Fibroblast of pulmonary artery (primary cell): ENCODE measurements around the gene FANCC.

ENCODE experiments used
- DNase-seq: peaks from one replicate; pipeline ENCODE4 v3.0.0-alpha.2; 2010; ENCODE audit warnings: low read depth
- H3K4me3 ChIP-seq: replicated peaks from 2 replicates; pipeline ENCODE4 v1.5.1; 2011; ENCODE audit warnings: low read depth, mild to moderate bottlenecking, control low read depth, low read length, moderate library complexity
- CTCF ChIP-seq: IDR thresholded peaks from 2 replicates; pipeline ENCODE4 v1.5.1; 2011; ENCODE audit warnings: mild to moderate bottlenecking, control low read depth, low read length, inconsistent platforms; ENCODE audit errors: missing control alignments

FANCC gene

GRCh38 chr9:95061916-95062595, 255.5 kb downstream of the FANCC start:
- no peak for TF ChIP-seq CTCF
- no peak for DNase-seq
- H3K4me3 ChIP-seq: no peak overlapping the region

DNA sequence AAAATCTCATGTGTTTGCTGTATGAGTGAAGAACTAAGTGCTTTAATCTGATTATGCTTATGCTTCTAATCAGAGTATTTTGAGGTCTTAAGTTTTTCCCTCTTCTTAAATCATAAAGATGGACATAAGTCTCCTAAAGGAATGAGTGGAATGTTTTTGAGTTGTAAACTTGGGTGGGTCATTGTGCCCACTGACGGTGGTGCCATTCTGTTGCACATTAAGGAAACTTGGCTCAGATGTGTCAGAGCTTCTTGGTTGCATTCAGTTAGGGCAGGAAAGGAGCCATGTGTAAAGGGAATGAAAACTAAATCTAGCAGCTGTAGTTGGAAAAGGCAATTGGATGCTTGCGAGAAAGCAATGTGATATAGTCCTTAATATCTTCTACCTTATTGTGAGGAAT, 256.6 kb downstream of the FANCC start:
- DNase-seq: no peak
- no peak overlapping the region for H3K4me3 ChIP-seq
- no peak for TF ChIP-seq CTCF

DNA sequence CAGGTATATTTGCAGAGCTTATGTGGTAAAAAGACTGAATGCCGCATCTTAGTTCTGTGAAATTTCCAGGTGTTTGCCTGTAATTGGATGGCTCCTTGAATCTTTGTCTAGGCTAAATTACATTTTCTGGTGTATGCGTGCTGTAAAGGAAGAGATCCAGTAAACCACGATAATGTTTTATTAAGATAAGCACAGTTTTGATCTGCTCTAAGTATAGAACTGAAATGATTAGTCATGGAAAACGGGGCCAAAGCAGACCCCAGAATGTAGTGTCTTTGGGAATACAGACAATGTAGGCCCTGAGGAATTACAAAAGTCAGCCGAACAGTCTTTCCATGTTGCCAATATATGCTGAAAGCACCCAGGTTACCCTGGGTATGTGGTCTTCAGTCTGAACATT, 257.3 kb downstream of the FANCC start:
- no peak overlapping the region for H3K4me3 ChIP-seq
- TF ChIP-seq CTCF: no peak
- DNase-seq: no peak

DNA sequence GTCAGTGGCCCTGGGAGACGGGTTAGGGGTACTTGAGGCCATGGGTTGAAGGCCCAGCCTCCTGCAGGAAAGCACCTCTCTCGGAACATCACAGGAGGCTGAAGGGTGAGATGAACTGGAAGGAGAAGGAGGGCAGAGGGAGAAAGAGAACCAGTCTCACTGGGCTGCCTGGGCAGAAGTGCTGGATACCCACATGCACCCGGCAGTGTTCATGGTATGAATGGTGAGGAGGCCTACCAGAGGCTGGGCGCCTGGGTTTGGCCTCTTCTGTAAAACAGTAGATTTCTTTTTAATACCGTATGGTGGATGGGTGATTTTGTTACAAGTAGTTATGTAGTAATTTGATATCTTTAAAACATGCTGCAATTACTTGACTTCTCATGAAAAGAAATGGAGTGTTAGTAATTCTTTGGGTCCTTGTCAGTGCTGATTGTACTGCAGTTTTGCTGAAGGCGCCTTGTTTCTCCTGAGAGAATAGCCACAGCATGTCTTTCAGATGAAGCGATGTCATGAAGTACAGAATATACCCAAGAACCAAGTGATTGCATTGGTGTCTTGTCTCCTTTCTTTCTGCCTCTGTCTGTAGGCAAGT, 258.6 kb downstream of the FANCC start:
- TF ChIP-seq CTCF: no peak
- no peak overlapping the region for H3K4me3 ChIP-seq
- DNase-seq: no peak

DNA sequence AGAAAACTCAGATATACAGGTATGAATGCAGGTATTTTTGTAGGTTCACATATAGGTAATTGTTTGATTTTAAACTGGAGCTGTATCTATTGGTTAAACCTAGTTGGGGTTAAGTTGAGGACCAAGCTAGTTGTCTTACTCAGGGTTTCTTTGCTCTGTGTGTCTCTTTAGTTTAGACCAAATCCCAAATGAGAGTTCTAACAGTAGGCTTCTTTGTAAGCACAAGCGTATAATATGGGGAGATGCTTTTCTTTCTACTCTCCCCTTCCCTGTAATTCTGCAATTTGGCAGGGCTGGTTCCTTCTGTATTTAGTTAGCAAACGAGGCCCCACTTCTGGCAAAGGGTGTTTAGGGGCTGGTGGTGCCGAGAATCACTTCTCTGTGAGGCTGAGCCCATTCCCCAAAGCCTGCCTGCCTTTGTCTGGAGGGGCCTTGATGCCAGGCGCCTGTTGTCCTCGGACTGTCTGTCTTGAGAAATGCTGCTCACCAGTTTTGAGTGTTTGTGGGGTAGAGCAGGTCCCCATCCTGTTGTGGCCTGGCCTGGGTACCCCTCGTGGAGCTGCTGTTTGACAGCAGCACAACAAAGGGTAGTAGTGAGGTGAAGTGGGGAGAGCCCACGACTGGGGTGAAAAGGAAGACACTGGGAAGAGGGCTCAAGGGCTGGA, 259.3 kb downstream of the FANCC start:
- H3K4me3 ChIP-seq: no peak overlapping the region
- no peak for TF ChIP-seq CTCF
- DNase-seq: no peak

DNA sequence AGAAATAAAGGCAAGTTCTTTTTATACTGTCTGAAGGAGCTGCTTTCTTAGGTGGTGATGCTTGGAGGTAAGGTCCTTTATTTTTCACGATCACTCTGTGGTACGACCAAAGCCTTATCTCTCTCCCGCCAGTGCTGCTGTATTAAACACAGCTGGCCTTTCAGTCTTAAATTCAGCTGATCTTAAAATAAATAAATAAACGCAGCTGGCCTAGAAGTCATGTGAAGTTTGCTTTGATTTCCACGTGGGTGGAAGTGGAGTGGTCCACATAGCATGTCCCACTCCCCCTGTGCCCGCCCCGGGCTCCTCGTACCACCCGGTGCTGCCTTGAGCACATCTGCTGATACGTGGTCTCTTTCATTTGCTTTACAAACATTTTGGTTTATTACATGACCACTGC, 260.4 kb downstream of the FANCC start:
- DNase-seq: no peak
- TF ChIP-seq CTCF: no peak
- H3K4me3 ChIP-seq: no peak overlapping the region
